22Rv1 (cell line): Measurements from ENCODE around the gene PMP22.

ENCODE experiments used
- H3K27ac ChIP-seq: fragments of 450-650 bp; 2 replicates; pipeline ENCODE4 v1.5.1; 2017
- CTCF ChIP-seq: fragments of 450-650 bp; IDR thresholded peaks from 2 replicates; pipeline ENCODE4 v1.5.1; 2017; ENCODE audit warnings: mild to moderate bottlenecking
- ZFX ChIP-seq: fragments of 450-650 bp; IDR thresholded peaks from 2 replicates; pipeline ENCODE4 v1.6.1; 2017; ENCODE audit warnings: antibody characterized with exemption, borderline replicate concordance

PMP22 gene

GRCh38 chr17:15238676-15239422, 26.3 kb downstream of the PMP22 start:
- TF ChIP-seq CTCF = no peak
- TF ChIP-seq ZFX = no peak
- no peak overlapping the region for H3K27ac ChIP-seq

GRCh38 chr17:15238057-15238456, 27.1 kb downstream of the PMP22 start:
- TF ChIP-seq ZFX = no peak
- TF ChIP-seq CTCF = no peak
- no peak overlapping the region for H3K27ac ChIP-seq

GRCh38 chr17:15237106-15237425, 28.1 kb downstream of the PMP22 start:
- H3K27ac ChIP-seq = no peak overlapping the region
- TF ChIP-seq CTCF = no peak
- no peak for TF ChIP-seq ZFX

GRCh38 chr17:15236281-15237105, 28.6 kb downstream of the PMP22 start:
- H3K27ac ChIP-seq = no peak overlapping the region
- TF ChIP-seq ZFX (no peak), CTCF (no peak)

GRCh38 chr17:15233971-15234370, 31.2 kb downstream of the PMP22 start:
- TF ChIP-seq CTCF = no peak
- no peak for TF ChIP-seq ZFX
- no peak overlapping the region for H3K27ac ChIP-seq

GRCh38 chr17:15233022-15233805, 31.9 kb downstream of the PMP22 start:
- no peak overlapping the region for H3K27ac ChIP-seq
- TF ChIP-seq ZFX = no peak
- peak; percentile 11; the same call in 1 of the 2 replicates for TF ChIP-seq CTCF
